ENCODE data around the gene MIEF2.

MIEF2 gene

DNA sequence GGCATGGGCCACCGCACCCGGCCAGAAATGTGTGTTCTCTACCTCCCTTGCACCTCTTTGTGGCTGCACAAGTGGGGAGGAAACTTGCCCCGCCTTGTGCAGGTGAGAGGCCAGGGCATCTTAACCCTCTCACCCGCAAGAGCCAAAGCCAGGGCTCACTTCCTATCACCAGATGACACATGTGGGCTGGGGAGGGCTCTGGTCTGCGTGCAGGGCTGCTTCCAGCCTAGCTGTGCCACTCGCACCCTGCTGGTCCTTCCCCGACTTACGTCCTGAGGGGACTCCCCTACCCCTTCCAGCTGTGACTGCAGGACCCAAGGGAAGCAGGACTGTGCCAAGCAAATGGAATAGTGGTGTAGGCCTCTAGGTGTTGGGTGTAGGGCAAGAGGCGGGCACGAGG, 6.9 kb downstream of the MIEF2 start:
- TF ChIP-seq EZH2 (IDR thresholded peaks at IDR 0.05; ENCODE audit: borderline replicate concordance, low read length): no peak
- TF ChIP-seq, protein P1, sequence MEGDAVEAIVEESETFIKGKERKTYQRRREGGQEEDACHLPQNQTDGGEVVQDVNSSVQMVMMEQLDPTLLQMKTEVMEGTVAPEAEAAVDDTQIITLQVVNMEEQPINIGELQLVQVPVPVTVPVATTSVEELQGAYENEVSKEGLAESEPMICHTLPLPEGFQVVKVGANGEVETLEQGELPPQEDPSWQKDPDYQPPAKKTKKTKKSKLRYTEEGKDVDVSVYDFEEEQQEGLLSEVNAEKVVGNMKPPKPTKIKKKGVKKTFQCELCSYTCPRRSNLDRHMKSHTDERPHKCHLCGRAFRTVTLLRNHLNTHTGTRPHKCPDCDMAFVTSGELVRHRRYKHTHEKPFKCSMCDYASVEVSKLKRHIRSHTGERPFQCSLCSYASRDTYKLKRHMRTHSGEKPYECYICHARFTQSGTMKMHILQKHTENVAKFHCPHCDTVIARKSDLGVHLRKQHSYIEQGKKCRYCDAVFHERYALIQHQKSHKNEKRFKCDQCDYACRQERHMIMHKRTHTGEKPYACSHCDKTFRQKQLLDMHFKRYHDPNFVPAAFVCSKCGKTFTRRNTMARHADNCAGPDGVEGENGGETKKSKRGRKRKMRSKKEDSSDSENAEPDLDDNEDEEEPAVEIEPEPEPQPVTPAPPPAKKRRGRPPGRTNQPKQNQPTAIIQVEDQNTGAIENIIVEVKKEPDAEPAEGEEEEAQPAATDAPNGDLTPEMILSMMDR (IDR thresholded peaks at IDR 0.05; ENCODE audit: low read length): no peak
- no peaks in the 10 kb centered on the region for H3K79me2 ChIP-seq (ENCODE audit: insufficient read depth, low read length)
- no peak overlapping the region for H3K27ac ChIP-seq (ENCODE audit: low read depth, low read length, poor library complexity, severe bottlenecking)
- peaks cover 4% of the 10 kb centered on the region; the same call in 1 of the 2 replicates for H3K36me3 ChIP-seq (ENCODE audit: insufficient read depth, low read length)
- H3F3A ChIP-seq (ENCODE audit: insufficient read depth, low read length): no peaks in the 10 kb centered on the region
- no peak overlapping the region for H3K9ac ChIP-seq (ENCODE audit: low read length)
- H3K4me1 ChIP-seq (ENCODE audit: insufficient read depth, low read length, severe bottlenecking): no peaks in the 10 kb centered on the region
- H2AFZ ChIP-seq (ENCODE audit: low read length): no peak overlapping the region
- no peak overlapping the region for H3K4me3 ChIP-seq (ENCODE audit: low read depth, low read length, poor library complexity, severe bottlenecking)
- H4K20me1 ChIP-seq (ENCODE audit: insufficient read depth, low read length): no peaks in the 10 kb centered on the region
- no peaks in the 10 kb centered on the region for H3K27me3 ChIP-seq (ENCODE audit: insufficient read depth, low read length)
- no peaks in the 10 kb centered on the region for H3K9me2 ChIP-seq (ENCODE audit: low read depth, low read length)
- H3K9me3 ChIP-seq (ENCODE audit: low read length): no peaks in the 10 kb centered on the region
- H3K4me2 ChIP-seq (ENCODE audit: low read length): no peak overlapping the region

DNA sequence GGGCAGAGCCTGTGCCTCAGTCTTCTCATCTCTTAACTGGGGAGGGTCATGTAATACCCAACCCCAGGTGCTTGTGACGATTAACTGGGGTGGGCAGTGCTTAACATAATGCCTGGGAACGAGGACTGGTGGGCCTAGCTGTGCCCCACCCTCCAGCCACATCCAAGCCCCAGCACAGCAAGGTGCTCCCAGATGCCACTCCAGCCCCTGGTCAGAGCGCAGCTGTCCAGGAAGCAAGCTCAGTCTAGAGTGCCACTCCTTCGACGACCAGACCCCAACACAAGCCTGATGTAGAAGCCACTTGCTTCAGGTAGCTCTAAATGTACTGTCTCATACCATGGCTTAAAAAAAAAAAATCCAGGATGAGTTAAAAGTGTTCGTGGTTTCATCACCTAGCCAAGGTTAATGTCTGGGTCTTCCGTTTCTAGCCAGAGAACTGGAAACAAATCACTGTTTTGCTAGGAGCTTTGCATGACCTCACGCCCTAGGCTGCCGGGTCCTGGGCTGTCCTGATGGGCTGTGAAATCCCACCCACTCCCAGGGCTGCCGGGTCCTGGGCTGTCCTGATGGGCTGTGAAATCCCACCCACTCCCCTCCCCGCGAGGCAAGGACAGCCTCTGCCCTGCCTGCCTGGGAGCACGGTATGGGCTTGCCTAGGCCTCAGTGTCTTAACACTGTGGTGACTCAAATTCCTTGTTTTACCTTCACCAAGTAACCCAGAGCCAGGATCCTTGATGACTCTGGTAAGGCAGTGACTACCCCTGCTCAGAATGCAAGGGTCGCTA, 7.7 kb downstream of the MIEF2 start:
- H3K9me3 ChIP-seq (ENCODE audit: low read length): no peaks in the 10 kb centered on the region
- no peaks in the 10 kb centered on the region for H3K27me3 ChIP-seq (ENCODE audit: insufficient read depth, low read length)
- no peak overlapping the region for H2AFZ ChIP-seq (ENCODE audit: low read length)
- no peaks in the 10 kb centered on the region for H3K79me2 ChIP-seq (ENCODE audit: insufficient read depth, low read length)
- no peaks in the 10 kb centered on the region for H4K20me1 ChIP-seq (ENCODE audit: insufficient read depth, low read length)
- H3K9ac ChIP-seq (ENCODE audit: low read length): no peak overlapping the region
- no peak overlapping the region for H3K27ac ChIP-seq (ENCODE audit: low read depth, low read length, poor library complexity, severe bottlenecking)
- no peak for TF ChIP-seq EZH2 (IDR thresholded peaks at IDR 0.05; ENCODE audit: borderline replicate concordance, low read length)
- TF ChIP-seq, protein P1 (IDR thresholded peaks at IDR 0.05; ENCODE audit: low read length): no peak
- H3K36me3 ChIP-seq (ENCODE audit: insufficient read depth, low read length): peaks cover 11% of the 10 kb centered on the region; the same call in 1 of the 2 replicates
- no peaks in the 10 kb centered on the region for H3F3A ChIP-seq (ENCODE audit: insufficient read depth, low read length)
- no peaks in the 10 kb centered on the region for H3K9me2 ChIP-seq (ENCODE audit: low read depth, low read length)
- no peak overlapping the region for H3K4me2 ChIP-seq (ENCODE audit: low read length)
- no peaks in the 10 kb centered on the region for H3K4me1 ChIP-seq (ENCODE audit: insufficient read depth, low read length, severe bottlenecking)
- H3K4me3 ChIP-seq (ENCODE audit: low read depth, low read length, poor library complexity, severe bottlenecking): no peak overlapping the region

DNA sequence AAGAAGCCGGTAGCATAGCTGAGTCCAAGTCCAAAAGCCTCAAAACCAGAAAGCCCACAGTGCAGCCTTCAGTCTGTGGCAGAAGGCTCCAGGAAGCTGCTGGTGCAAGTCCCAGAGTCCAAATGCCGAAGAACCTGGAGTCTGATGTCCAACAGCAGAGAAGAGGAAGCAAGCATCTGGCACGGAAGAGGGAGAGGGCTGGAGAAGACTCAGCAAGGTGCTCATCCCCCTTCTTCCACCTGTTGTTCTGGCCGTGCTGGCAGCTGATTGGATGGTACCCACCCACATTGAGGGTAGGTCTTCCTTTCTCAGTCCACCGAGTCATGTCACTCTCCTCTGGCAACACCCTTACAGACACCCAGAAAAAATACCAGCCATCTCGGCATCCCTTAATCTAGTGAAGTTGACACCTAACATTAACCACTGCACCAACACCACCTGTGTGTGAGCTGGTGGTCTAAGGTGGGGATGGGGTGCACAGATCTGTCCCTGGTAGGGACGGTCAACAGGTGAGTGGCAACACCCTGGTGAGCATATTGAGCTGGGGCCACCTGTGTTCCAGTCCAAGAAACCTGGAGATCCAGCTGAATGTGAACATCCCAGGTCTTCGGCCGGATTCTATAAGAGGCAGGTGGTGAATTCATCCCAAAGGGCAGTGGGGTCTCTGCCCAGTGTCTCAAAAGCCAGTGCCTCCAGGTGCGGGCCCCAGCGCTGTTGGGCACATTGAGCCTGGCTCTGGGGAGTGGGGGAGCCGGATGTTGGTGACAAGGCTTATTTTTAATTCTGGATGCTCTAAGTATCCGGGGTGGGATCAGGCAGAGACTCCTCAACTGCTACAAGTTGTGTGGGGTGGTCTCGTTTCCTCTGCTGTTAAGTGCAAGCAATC, 9.8 kb downstream of the MIEF2 start:
- no peaks in the 10 kb centered on the region for H3K27me3 ChIP-seq (ENCODE audit: insufficient read depth, low read length)
- H3K36me3 ChIP-seq (ENCODE audit: insufficient read depth, low read length): peaks cover 28% of the 10 kb centered on the region
- H3K9me3 ChIP-seq (ENCODE audit: low read length): no peaks in the 10 kb centered on the region
- no peaks in the 10 kb centered on the region for H4K20me1 ChIP-seq (ENCODE audit: insufficient read depth, low read length)
- no peak overlapping the region for H2AFZ ChIP-seq (ENCODE audit: low read length)
- no peaks in the 10 kb centered on the region for H3K4me1 ChIP-seq (ENCODE audit: insufficient read depth, low read length, severe bottlenecking)
- H3K4me3 ChIP-seq (ENCODE audit: low read depth, low read length, poor library complexity, severe bottlenecking): no peak overlapping the region
- H3K9ac ChIP-seq (ENCODE audit: low read length): no peak overlapping the region
- no peaks in the 10 kb centered on the region for H3K9me2 ChIP-seq (ENCODE audit: low read depth, low read length)
- TF ChIP-seq, protein P1 (IDR thresholded peaks at IDR 0.05; ENCODE audit: low read length): no peak
- no peak overlapping the region for H3K4me2 ChIP-seq (ENCODE audit: low read length)
- no peaks in the 10 kb centered on the region for H3K79me2 ChIP-seq (ENCODE audit: insufficient read depth, low read length)
- no peaks in the 10 kb centered on the region for H3F3A ChIP-seq (ENCODE audit: insufficient read depth, low read length)
- H3K27ac ChIP-seq (ENCODE audit: low read depth, low read length, poor library complexity, severe bottlenecking): no peak overlapping the region

All from OCI-LY1 (cell line).